CD4-positive, alpha-beta T cell treated with Interleukin-4 for 1 hour (primary cell): ENCODE measurements around the gene SPINT2.
A peak's percentile ranks its signal among the peaks of the same experiment; 100 is the strongest.
"Not testable (repeated sequence)": the region's sequence is repeated elsewhere in the genome, so short reads cannot be mapped to it uniquely, and the experiment has no call there.

Experiments used
- DNase-seq, 2 donors: peaks; one replicate each; pipeline ENCODE4 v3.0.0-alpha.2; 2020 to 2022

SPINT2 gene

DNA sequence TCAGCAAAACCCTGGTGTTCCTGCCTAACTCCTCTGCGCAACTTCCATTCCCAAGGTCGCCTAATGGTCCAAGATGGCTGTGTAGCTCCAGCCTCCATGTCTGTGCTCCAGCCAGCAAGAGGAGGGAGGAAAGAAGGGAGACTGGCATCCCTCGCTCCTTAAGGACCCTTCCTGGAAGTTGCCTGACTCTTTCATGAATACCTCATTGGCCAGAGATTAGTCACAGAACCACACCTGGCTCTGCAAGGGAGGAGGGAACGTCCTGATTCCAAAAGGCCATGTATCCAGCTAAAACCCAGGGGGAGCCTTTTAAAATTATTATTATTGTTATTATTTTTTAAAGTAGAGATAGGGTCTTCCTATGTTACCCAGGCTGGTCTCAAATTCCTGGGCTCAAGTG, 60.1 kb downstream of the SPINT2 start:
- no peak for DNase-seq

DNA sequence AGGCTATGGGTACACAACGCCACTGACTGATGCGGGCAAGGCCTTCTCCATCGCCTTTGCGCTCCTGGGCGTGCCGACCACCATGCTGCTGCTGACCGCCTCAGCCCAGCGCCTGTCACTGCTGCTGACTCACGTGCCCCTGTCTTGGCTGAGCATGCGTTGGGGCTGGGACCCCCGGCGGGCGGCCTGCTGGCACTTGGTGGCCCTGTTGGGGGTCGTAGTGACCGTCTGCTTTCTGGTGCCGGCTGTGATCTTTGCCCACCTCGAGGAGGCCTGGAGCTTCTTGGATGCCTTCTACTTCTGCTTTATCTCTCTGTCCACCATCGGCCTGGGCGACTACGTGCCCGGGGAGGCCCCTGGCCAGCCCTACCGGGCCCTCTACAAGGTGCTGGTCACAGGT, 62.2 kb downstream of the SPINT2 start:
- DNase-seq, result no peak

GRCh38 chr19:38329651-38330050, 65.3 kb downstream of the SPINT2 start:
- DNase-seq, result no peak

DNA sequence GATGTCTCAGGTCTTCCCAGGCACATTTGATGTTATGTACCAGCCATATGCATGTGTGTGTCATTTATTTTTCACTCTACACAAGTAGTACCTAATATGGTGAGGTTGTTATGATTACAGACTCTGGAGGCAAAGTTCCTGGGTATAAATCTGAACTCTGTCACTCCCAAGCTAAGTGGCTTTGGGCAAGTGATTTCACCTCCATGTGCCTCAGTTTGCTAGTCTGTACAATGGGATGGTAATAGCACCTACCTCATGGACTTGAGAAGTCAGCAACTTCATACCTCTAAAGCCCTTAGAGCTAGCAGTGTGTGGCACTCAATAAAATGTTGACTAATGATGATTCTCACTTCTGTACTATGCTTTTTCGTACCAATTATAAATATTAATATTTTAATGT, 67.4 kb downstream of the SPINT2 start:
- DNase-seq, result no peak

GRCh38 chr19:38333245-38333644, 68.9 kb downstream of the SPINT2 start:
- DNase-seq, result no peak

DNA sequence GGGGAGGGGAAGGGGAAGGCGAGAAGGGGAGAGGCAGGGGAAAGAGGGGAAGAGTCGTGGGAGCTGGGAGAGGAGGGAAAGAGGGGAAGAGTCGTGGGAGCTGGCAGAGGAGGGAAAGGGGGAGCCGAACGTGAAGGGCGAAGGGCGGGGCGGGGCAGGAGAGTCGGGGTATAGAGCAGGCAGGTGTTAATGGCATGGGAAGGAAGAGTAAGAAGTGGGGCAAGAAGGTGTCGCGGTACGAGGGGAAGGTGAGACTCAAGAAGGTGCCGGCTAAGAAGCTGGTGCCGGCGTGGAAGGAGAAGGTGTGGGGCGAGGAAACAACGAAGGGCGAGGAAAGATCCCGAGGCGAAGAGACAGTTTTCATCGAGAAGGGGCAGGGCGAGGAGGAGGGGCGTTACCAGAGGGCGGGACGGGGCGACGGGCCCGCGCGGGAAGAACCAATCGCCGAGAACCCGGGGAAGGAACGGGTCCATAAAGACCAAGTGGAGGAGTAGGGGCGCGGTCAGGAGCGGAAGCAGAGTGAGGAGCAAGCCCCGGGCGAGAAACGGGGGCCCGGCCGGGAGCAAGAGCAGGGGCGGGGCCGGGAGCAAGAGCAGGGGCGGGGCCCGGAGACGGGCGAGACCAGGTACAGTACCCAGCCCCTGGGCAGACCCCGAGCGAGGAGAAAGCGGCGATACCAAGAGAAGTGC, 71.7 kb downstream of the SPINT2 start:
- DNase-seq, result peak; percentile 95 to 96

DNA sequence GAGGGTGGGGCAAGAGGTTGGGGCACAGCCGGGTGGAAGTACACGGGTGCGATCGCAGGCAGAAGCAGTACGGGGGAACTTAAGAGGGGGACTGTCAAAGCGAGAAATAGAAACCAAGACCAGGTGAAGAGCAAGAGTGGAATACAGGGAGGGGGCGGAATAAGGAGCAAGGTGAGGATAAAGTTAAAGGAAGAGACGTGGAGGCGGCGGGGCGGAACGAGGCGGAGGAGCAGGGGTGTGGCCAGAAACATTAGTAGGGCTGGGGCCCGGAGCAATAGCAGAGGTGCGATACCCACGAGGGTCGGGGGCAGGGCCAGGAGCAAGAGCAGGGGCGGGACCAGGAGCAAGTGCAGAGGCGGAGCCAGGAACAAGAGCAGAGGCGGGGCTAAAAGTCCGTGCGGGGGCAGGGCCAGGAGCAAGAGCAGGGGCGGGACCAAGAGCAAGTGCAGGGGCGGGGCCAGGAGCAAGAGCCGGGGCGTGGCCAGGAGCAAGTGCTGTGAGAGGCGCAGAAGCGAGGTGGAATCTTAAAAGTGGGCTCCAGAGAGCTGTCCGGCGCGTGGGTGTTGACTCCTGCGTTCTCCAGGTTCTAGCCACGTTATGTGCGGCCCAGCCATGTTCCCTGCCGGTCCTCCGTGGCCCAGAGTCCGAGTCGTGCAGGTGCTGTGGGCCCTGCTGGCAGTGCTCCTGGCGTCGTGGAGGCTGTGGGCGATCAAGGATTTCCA, 72.4 kb downstream of the SPINT2 start:
- DNase-seq, result peak; percentile 96 to 97

DNA sequence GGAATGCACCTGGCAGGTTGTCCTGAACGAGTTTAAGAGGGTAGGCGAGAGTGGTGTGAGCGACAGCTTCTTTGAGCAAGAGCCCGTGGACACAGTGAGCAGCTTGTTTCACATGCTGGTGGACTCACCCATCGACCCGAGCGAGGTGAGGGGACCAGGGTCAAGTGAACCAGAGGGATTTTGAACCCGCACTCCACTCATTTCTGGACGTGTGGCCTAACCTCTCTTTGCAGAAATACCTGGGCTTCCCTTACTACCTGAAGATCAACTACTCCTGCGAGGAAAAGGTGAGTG, 72.9 kb downstream of the SPINT2 start:
- no peak for DNase-seq

DNA sequence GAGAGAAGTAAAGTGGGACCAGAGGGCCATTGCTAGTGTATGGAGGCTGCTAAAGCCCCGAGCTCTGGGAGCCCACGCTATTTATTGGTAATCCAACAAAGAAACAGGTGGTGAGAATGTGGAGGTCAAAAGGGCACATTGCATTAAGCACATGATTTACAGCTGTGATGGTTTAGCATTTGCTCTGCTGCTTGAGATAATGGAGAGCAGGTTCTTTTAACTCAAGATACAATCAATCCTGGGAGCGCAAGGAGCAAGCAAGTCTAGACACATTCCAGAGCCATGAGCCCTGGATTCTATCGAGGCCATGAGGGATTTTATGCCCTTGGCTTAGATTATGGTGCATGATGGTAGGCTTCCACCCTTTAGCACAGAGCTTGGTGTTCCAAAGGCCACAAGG, 74.6 kb downstream of the SPINT2 start:
- DNase-seq, result not testable (repeated sequence)

DNA sequence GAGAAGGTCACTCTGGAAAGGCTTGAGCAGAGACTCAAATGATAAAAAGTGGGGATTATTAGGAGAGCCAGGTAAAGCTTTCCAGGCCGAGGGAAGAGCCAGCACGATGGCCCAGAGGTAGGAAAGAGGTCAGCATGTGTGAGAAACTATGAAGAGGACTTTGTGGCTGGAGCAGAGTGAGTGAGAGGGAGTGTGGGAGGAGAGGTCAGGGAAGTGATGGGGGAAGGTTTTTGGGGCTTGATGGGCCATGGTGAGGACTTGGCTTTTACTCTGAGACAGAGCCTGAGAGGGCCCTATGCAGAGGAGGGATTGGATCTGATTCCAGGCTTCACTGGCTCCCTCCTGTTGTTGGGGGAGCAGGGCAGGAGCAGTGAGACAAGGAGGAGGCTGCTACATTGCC, 76.6 kb downstream of the SPINT2 start:
- no peak for DNase-seq
